Trophoblast cell (in vitro differentiated cells and primary cell): ENCODE results near the gene COX7C.
A peak's percentile ranks its signal among the peaks of the same experiment; 100 is the strongest.

Source experiments
- DNase-seq, 2 donors: peaks; one replicate each; pipeline ENCODE4 v3.0.0-alpha.2; 2016
- H2AFZ ChIP-seq: 2 replicates; pipeline ENCODE4 v1.6.1; 2013; ENCODE audit warnings: low read length, moderate library complexity, mild to moderate bottlenecking; ENCODE audit not compliant: insufficient read depth, poor library complexity
- H2AK5ac ChIP-seq: 2 replicates; pipeline ENCODE4 v1.6.1; 2013; ENCODE audit warnings: mild to moderate bottlenecking, low read length
- H2BK120ac ChIP-seq: 2 replicates; pipeline ENCODE4 v1.6.1; 2013; ENCODE audit warnings: low read length, mild to moderate bottlenecking, moderate library complexity; ENCODE audit not compliant: insufficient read depth, poor library complexity
- H2BK12ac ChIP-seq: 2 replicates; pipeline ENCODE4 v1.6.1; 2013; ENCODE audit warnings: mild to moderate bottlenecking, low read length, moderate library complexity
- H2BK5ac ChIP-seq: 2 replicates; pipeline ENCODE4 v1.6.1; 2013; ENCODE audit warnings: low read length, low read depth, moderate library complexity, mild to moderate bottlenecking; ENCODE audit not compliant: poor library complexity
- H3K14ac ChIP-seq: 2 replicates; pipeline ENCODE4 v1.6.1; 2013; ENCODE audit warnings: mild to moderate bottlenecking, low read length
- H3K18ac ChIP-seq: 2 replicates; pipeline ENCODE4 v1.6.1; 2013; ENCODE audit warnings: mild to moderate bottlenecking, low read length
- H3K23ac ChIP-seq: 2 replicates; pipeline ENCODE4 v1.6.1; 2013; ENCODE audit warnings: low read length
- H3K27ac ChIP-seq: 2 replicates; pipeline ENCODE4 v1.5.1; 2013; ENCODE audit warnings: low read depth, mild to moderate bottlenecking, inconsistent platforms, low read length, moderate library complexity
- H3K27me3 ChIP-seq: 2 replicates; pipeline ENCODE4 v1.6.1; 2013; ENCODE audit warnings: inconsistent platforms, mild to moderate bottlenecking, low read length, moderate library complexity; ENCODE audit not compliant: insufficient read depth
- H3K36me3 ChIP-seq, 2 experiments: 1 replicate in 1 of 2; 2 replicates in 1 of 2; pipeline ENCODE4 v1.6.1; 2013; ENCODE audit warnings: low read length in 2 of 2, mild to moderate bottlenecking in 2 of 2, moderate library complexity in 1 of 2; ENCODE audit not compliant: insufficient read depth in 2 of 2, control insufficient read depth in 1 of 2
- H3K4ac ChIP-seq: 2 replicates; pipeline ENCODE4 v1.6.1; 2013; ENCODE audit warnings: low read depth, mild to moderate bottlenecking, low read length, moderate library complexity
- H3K4me1 ChIP-seq, 2 experiments: 1 replicate in 1 of 2; 2 replicates in 1 of 2; pipeline ENCODE4 v1.6.1; 2013; ENCODE audit warnings: low read length in 2 of 2, mild to moderate bottlenecking in 2 of 2, moderate library complexity in 1 of 2; ENCODE audit not compliant: insufficient read depth in 2 of 2, control insufficient read depth in 1 of 2
- H3K4me2 ChIP-seq: 2 replicates; pipeline ENCODE4 v1.6.1; 2013; ENCODE audit warnings: inconsistent platforms, mild to moderate bottlenecking, low read length, moderate library complexity
- H3K4me3 ChIP-seq: 2 replicates; pipeline ENCODE4 v1.5.1; 2013; ENCODE audit warnings: mild to moderate bottlenecking, low read depth, low read length, inconsistent platforms
- H3K79me1 ChIP-seq: one replicate; pipeline ENCODE4 v1.6.1; 2013; ENCODE audit warnings: low read length
- H3K79me2 ChIP-seq: 2 replicates; pipeline ENCODE4 v1.6.1; 2013; ENCODE audit warnings: low read length, mild to moderate bottlenecking; ENCODE audit not compliant: control insufficient read depth, insufficient read depth, poor library complexity
- H3K9ac ChIP-seq: 2 replicates; pipeline ENCODE4 v1.6.1; 2013; ENCODE audit warnings: mild to moderate bottlenecking, low read length
- H3K9me3 ChIP-seq: 2 replicates; pipeline ENCODE4 v1.6.1; 2013; ENCODE audit warnings: low read depth, mild to moderate bottlenecking, control low read depth, inconsistent platforms, low read length; ENCODE audit not compliant: insufficient read depth
- H4K12ac ChIP-seq: 2 replicates; pipeline ENCODE4 v1.6.1; 2013; ENCODE audit warnings: low read depth, mild to moderate bottlenecking, low read length, moderate library complexity
- H4K8ac ChIP-seq: 2 replicates; pipeline ENCODE4 v1.6.1; 2013; ENCODE audit warnings: low read depth, mild to moderate bottlenecking, low read length, moderate library complexity
- H4K91ac ChIP-seq: one replicate; pipeline ENCODE4 v1.6.1; 2013; ENCODE audit warnings: low read depth, mild to moderate bottlenecking, low read length, moderate library complexity
- WGBS: extraction: QIAGEN DNeasy Blood & Tissue Kit; methylation state at CpG from one replicate; pipeline ENCODE4 v1.1.7; 2013; ENCODE audit warnings: missing lambda C conversion rate; ENCODE audit not compliant: insufficient read length, insufficient coverage; ENCODE audit errors: extremely low coverage; 5-methylcytosine and 5-hydroxymethylcytosine counted together

The COX7C gene

DNA sequence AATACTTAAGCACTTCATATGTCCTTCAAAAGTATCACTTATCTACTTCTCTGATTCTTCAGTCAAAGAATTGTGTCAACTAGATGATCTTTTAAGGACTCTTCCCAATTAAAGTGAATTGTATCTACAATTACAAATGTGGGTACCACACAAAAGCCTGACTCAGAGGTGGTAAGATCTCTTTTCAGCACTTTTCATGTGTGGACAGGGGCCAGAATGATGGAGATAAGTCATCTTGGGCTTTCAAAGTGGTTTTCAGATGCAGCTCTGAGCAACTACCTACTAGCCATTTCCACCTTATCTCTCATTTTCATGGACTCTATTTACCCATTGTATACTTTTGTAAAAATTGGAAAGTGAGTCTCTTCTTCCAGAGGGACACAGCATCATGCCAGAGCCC lies 8.4 kb downstream of the COX7C start:
- H3K4me2 ChIP-seq, result no peak overlapping the region
- no peak overlapping the region for H3K27ac ChIP-seq
- H3K27me3 ChIP-seq, result no peaks in the 10 kb centered on the region
- no peak overlapping the region for H3K4ac ChIP-seq
- H3K9ac ChIP-seq, result peak overlapping the region; percentile 33
- no peak overlapping the region for H2AFZ ChIP-seq
- H2AK5ac ChIP-seq, result no peak overlapping the region
- no peaks in the 10 kb centered on the region for H3K79me1 ChIP-seq
- peaks cover 4% of the 10 kb centered on the region in 2 experiments for H3K36me3 ChIP-seq
- H4K8ac ChIP-seq, result no peak overlapping the region
- H4K12ac ChIP-seq, result no peak overlapping the region
- H3K23ac ChIP-seq, result no peak overlapping the region
- no peaks in the 10 kb centered on the region for H3K4me1 ChIP-seq
- H2BK120ac ChIP-seq, result no peak overlapping the region
- no peaks in the 10 kb centered on the region for H3K9me3 ChIP-seq
- no peak overlapping the region for H3K14ac ChIP-seq
- H3K4me3 ChIP-seq, result no peak overlapping the region
- no peak overlapping the region for H2BK5ac ChIP-seq
- H3K18ac ChIP-seq, result no peak overlapping the region
- DNase-seq, result no peak
- no peaks in the 10 kb centered on the region for H3K79me2 ChIP-seq
- H2BK12ac ChIP-seq, result no peak overlapping the region
- H4K91ac ChIP-seq, result no peak overlapping the region

DNA sequence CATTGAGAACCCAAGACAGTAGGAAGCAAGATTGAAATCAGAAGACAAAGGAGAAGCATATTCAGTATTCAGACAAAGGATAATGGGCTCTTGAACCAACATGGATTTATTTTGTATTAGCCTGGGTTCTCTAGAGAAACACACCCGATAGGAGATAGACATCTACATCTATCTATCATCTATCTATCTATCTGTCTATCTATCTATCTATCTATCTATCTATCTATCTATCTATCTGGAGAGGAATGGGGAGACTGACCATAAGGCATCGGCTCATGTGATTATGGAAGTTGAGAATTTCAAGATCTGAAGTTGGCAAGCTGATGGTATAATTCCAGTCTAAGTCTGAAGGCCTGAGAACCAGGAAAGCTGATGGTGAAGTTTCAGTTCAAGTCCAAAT lies 13.4 kb downstream of the COX7C start:
- Histone ChIP-seq H2BK12ac (no peak overlapping the region), H3K79me2 (no peaks in the 10 kb centered on the region), H3K9ac (no peak overlapping the region), H3K27ac (no peak overlapping the region), H3K4me1 (no peaks in the 10 kb centered on the region), H3K9me3 (no peaks in the 10 kb centered on the region), H3K4me3 (no peak overlapping the region), H4K91ac (no peak overlapping the region), H3K14ac (no peak overlapping the region), H2BK120ac (no peak overlapping the region), H3K79me1 (no peaks in the 10 kb centered on the region), H3K18ac (no peak overlapping the region), H3K23ac (no peak overlapping the region), H3K4ac (no peak overlapping the region), H3K36me3 (no peaks in the 10 kb centered on the region), H3K27me3 (no peaks in the 10 kb centered on the region), H2AK5ac (no peak overlapping the region), H4K8ac (no peak overlapping the region), H4K12ac (no peak overlapping the region), H3K4me2 (no peak overlapping the region), H2BK5ac (no peak overlapping the region), H2AFZ (no peak overlapping the region)
- WGBS, result no CpG with 5 or more reads among the region's 2 CpGs
- DNase-seq, result no peak

DNA sequence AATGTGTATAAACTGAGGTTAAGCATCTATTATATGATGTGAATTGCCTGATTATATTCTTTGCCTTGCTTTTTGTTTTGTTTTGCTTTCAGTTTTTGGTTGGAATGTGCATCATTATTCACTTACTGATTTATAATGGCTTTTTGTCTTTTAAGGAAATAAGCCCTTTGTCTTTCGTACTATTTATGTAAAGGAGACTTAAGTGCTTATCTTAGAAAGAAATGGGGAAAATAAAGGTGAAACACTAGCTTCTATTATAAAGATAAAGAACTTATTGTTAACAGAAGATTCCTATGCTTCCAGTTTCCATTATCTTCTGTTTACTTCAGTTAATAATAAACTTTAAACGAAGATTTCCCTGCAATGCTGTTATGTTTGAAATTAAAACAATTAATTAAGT lies 23.3 kb downstream of the COX7C start:
- DNase-seq, result no peak
- no CpG with 5 or more reads among the region's 2 CpGs for WGBS
- H3K4ac ChIP-seq, result no peak overlapping the region
- H3K79me1 ChIP-seq, result no peaks in the 10 kb centered on the region
- H4K8ac ChIP-seq, result no peak overlapping the region
- no peak overlapping the region for H2BK5ac ChIP-seq
- no peak overlapping the region for H3K4me3 ChIP-seq
- no peaks in the 10 kb centered on the region for H3K79me2 ChIP-seq
- no peak overlapping the region for H3K27ac ChIP-seq
- H2BK120ac ChIP-seq, result no peak overlapping the region
- no peak overlapping the region for H2BK12ac ChIP-seq
- no peak overlapping the region for H3K9ac ChIP-seq
- no peaks in the 10 kb centered on the region for H3K27me3 ChIP-seq
- H3K4me1 ChIP-seq, result peaks cover 4 to 5% of the 10 kb centered on the region in 2 experiments
- no peak overlapping the region for H3K23ac ChIP-seq
- no peaks in the 10 kb centered on the region for H3K9me3 ChIP-seq
- no peaks in the 10 kb centered on the region for H3K36me3 ChIP-seq
- no peak overlapping the region for H4K91ac ChIP-seq
- H4K12ac ChIP-seq, result no peak overlapping the region
- H3K4me2 ChIP-seq, result no peak overlapping the region
- H3K18ac ChIP-seq, result no peak overlapping the region
- H3K14ac ChIP-seq, result no peak overlapping the region
- no peak overlapping the region for H2AFZ ChIP-seq
- H2AK5ac ChIP-seq, result no peak overlapping the region

DNA sequence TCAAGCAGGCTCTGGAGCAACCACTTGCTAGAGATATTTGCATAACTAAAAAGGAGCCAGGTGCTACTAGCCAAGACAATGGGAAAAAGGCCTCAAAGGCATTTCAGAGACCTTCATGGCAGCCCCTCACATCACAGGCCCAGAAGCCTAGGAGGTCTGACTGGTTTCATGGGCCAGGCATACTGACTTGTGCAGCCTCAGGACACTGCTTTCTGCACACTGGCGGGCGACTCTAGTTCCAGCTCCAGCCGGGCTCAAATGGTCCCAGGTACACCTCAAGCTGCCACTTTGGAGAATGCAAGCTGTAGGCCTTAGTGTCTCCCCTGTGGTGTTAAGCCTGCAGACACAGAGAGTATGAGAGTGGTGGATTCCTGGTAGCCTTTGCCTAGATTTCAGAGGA lies 27.1 kb downstream of the COX7C start:
- peak overlapping the region; percentile 10 for H4K91ac ChIP-seq
- no peak overlapping the region for H2BK120ac ChIP-seq
- H3K27ac ChIP-seq, result no peak overlapping the region
- no peaks in the 10 kb centered on the region for H3K36me3 ChIP-seq
- no peak overlapping the region for H4K12ac ChIP-seq
- no peaks in the 10 kb centered on the region for H3K9me3 ChIP-seq
- no peak overlapping the region for H3K4me2 ChIP-seq
- no peak overlapping the region for H2AFZ ChIP-seq
- H2AK5ac ChIP-seq, result no peak overlapping the region
- no peaks in the 10 kb centered on the region for H3K27me3 ChIP-seq
- no peak overlapping the region for H3K4me3 ChIP-seq
- no peak overlapping the region for H3K9ac ChIP-seq
- H3K18ac ChIP-seq, result no peak overlapping the region
- no peak overlapping the region for H3K14ac ChIP-seq
- H4K8ac ChIP-seq, result peak overlapping the region; percentile 10
- H3K79me1 ChIP-seq, result no peaks in the 10 kb centered on the region
- no CpG with 5 or more reads among the region's 3 CpGs for WGBS
- no peak overlapping the region for H3K4ac ChIP-seq
- peaks cover 4 to 5% of the 10 kb centered on the region in 2 experiments for H3K4me1 ChIP-seq
- no peak overlapping the region for H2BK12ac ChIP-seq
- no peaks in the 10 kb centered on the region for H3K79me2 ChIP-seq
- DNase-seq, result no peak
- H3K23ac ChIP-seq, result no peak overlapping the region
- no peak overlapping the region for H2BK5ac ChIP-seq

DNA sequence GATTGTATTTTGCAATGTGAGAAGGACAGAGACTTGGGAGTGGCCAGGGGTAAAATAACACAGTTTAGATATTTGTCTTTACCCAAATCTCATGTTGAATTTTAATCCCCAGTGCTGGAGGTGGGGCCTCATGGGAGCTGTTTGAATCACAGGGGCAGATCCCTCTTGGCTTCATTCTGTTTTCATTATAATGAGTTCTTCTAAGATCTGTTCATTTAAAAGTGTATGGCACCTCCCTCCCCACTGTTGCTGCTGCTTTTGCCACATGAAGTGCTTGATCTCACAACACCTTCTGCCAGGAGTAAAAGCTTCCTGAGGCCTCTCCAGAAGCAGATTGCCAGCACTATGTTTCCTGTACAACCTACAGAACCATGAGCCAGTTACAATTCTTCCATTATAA lies 28.1 kb downstream of the COX7C start:
- Histone ChIP-seq H2AK5ac (no peak overlapping the region), H3K27me3 (no peaks in the 10 kb centered on the region), H3K79me2 (no peaks in the 10 kb centered on the region), H4K91ac (no peak overlapping the region), H2BK5ac (no peak overlapping the region), H3K23ac (no peak overlapping the region), H3K14ac (no peak overlapping the region), H3K18ac (no peak overlapping the region), H3K36me3 (no peaks in the 10 kb centered on the region), H2AFZ (no peak overlapping the region), H3K4me1 (peaks cover 4 to 5% of the 10 kb centered on the region in 2 experiments), H3K4me3 (no peak overlapping the region), H2BK12ac (no peak overlapping the region), H3K79me1 (no peaks in the 10 kb centered on the region), H3K9ac (no peak overlapping the region), H3K9me3 (no peaks in the 10 kb centered on the region), H4K8ac (no peak overlapping the region), H3K27ac (no peak overlapping the region), H2BK120ac (no peak overlapping the region), H3K4ac (no peak overlapping the region), H3K4me2 (no peak overlapping the region), H4K12ac (no peak overlapping the region)
- no peak for DNase-seq
